RWPE2 (cell line): ENCODE measurements around the gene LDLRAD1.
"Not testable (repeated sequence)": the region's sequence is repeated elsewhere in the genome, so short reads cannot be mapped to it uniquely, and the experiment has no call there.

Experiments used
- ATAC-seq: fragments of 200-7000 bp; cut with Tn5 transposase; 3 replicates; pipeline ENCODE4 v1.9.1; 2021; ENCODE audit warnings: low read depth
- DNase-seq: peaks from one replicate; pipeline ENCODE4 v3.0.0-alpha.2; 2020; ENCODE audit warnings: low spot score
- H3K27ac ChIP-seq: fragments of 450-650 bp; 2 replicates; pipeline ENCODE4 v1.5.1; 2017; ENCODE audit warnings: mild to moderate bottlenecking; ENCODE audit not compliant: poor library complexity, severe bottlenecking
- H3K27me3 ChIP-seq: fragments of 250-450 bp; sonication (Bioruptor Pico); 2 replicates; pipeline ENCODE4 v1.5.1; 2021; ENCODE audit warnings: mild to moderate bottlenecking, moderate library complexity; ENCODE audit not compliant: insufficient read depth, poor library complexity, severe bottlenecking
- H3K36me3 ChIP-seq: fragments of 250-450 bp; sonication (Bioruptor Pico); 2 replicates; pipeline ENCODE4 v1.5.1; 2020; ENCODE audit warnings: low read depth, mild to moderate bottlenecking, moderate library complexity
- H3K4me1 ChIP-seq: fragments of 250-450 bp; sonication (Bioruptor Pico); 2 replicates; pipeline ENCODE4 v1.5.1; 2021; ENCODE audit warnings: mild to moderate bottlenecking, moderate library complexity; ENCODE audit not compliant: insufficient read depth, poor library complexity, severe bottlenecking
- H3K4me3 ChIP-seq: fragments of 250-450 bp; sonication (Bioruptor Pico); 2 replicates; pipeline ENCODE4 v1.5.1; 2021; ENCODE audit warnings: mild to moderate bottlenecking, moderate library complexity; ENCODE audit not compliant: severe bottlenecking
- H3K9me3 ChIP-seq: fragments of 250-450 bp; sonication (Bioruptor Pico); 2 replicates; pipeline ENCODE4 v1.5.1; 2021; ENCODE audit warnings: mild to moderate bottlenecking, moderate library complexity; ENCODE audit not compliant: severe bottlenecking
- CTCF ChIP-seq: fragments of 450-650 bp; IDR thresholded peaks from one replicate; pipeline ENCODE4 v1.5.1; 2017; ENCODE audit warnings: mild to moderate bottlenecking, moderate library complexity; ENCODE audit not compliant: poor library complexity, severe bottlenecking

LDLRAD1 gene

DNA sequence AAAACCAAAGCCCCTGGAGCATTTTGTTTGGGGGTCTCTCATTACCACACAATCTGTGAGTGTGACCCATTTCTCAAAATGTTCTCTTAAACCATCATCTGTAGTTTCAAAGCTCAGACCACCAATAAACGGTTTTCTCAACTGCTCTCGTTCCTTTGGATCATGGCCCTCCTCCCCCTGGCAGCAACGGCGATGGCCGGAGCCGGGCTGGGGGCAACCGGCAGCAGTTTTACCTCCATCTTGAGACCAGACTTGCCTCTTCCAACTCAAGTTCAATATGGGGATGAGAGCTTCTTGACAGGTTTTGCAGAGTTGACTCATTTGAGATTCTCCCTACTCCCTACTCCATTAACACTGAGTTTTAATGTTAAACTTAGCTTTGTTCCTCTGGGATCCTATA lies 42.1 kb downstream of the LDLRAD1 start:
- no peaks in the 10 kb centered on the region for H3K9me3 ChIP-seq
- H3K27ac ChIP-seq: no peak overlapping the region
- H3K4me3 ChIP-seq: no peak overlapping the region
- no peaks in the 10 kb centered on the region for H3K4me1 ChIP-seq
- peaks cover under 1% of the 10 kb centered on the region; the same call in 1 of the 2 replicates for H3K36me3 ChIP-seq
- TF ChIP-seq CTCF: no peak
- no peak for DNase-seq
- ATAC-seq: no peak
- H3K27me3 ChIP-seq: no peaks in the 10 kb centered on the region

DNA sequence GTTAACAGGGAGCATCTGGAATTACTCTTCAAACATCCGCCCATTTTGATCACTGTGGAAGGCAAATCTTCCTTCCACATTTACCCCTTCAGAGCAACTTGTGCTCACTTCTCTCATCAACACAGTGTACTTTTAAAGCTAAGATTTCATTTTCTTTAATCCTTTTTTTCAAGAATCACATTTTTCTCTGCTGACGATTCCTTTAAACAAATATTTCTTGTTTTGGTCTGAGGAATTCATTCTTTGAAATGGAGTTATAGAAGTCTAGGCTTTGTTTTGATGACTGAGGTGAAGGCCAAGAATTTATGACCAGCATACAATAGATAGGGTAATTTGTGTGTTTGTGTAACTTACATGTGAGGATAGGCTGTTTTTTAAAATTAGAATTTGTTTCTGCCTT lies 46.3 kb downstream of the LDLRAD1 start:
- ATAC-seq (no peak), DNase-seq (no peak)
- no peaks in the 10 kb centered on the region for H3K27me3 ChIP-seq
- H3K4me1 ChIP-seq: no peaks in the 10 kb centered on the region
- no peak for TF ChIP-seq CTCF
- H3K27ac ChIP-seq: no peak overlapping the region
- H3K36me3 ChIP-seq: peaks cover 39% of the 10 kb centered on the region
- H3K4me3 ChIP-seq: no peak overlapping the region
- no peaks in the 10 kb centered on the region for H3K9me3 ChIP-seq

- not testable (repeated sequence) for ATAC-seq, H3K27me3 ChIP-seq, H3K4me1 ChIP-seq, H3K9me3 ChIP-seq, H3K27ac ChIP-seq, H3K4me3 ChIP-seq, DNase-seq
- peaks cover 55% of the 10 kb centered on the region for H3K36me3 ChIP-seq
Measured at GRCh38 chr1:53969323-53969722, 48.7 kb downstream of the LDLRAD1 start.

DNA sequence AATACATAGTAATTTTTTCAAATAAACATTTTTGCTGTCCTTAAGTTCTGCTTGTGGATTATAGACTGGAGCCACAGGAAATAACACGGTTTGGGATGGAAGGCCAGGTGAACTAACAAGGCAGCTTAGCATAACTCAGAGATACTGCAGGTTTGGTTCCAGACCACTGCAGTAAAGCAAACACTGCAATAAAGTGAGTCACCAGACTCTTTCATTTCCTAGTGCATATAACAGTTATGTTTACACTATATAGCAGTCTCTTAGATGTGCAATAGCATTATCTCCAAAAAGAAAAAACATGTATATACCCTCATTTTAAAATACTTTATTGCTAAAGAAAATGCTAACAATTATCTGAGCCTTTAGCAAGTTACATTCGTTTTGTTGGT lies 49.9 kb downstream of the LDLRAD1 start:
- no peaks in the 10 kb centered on the region for H3K9me3 ChIP-seq
- H3K4me1 ChIP-seq: no peaks in the 10 kb centered on the region
- peak; percentile 51; the same call in 1 of the 3 replicates for ATAC-seq
- no peaks in the 10 kb centered on the region for H3K27me3 ChIP-seq
- DNase-seq: no peak
- TF ChIP-seq CTCF: no peak
- no peak overlapping the region for H3K4me3 ChIP-seq
- no peak overlapping the region for H3K27ac ChIP-seq
- H3K36me3 ChIP-seq: peaks cover 63% of the 10 kb centered on the region

DNA sequence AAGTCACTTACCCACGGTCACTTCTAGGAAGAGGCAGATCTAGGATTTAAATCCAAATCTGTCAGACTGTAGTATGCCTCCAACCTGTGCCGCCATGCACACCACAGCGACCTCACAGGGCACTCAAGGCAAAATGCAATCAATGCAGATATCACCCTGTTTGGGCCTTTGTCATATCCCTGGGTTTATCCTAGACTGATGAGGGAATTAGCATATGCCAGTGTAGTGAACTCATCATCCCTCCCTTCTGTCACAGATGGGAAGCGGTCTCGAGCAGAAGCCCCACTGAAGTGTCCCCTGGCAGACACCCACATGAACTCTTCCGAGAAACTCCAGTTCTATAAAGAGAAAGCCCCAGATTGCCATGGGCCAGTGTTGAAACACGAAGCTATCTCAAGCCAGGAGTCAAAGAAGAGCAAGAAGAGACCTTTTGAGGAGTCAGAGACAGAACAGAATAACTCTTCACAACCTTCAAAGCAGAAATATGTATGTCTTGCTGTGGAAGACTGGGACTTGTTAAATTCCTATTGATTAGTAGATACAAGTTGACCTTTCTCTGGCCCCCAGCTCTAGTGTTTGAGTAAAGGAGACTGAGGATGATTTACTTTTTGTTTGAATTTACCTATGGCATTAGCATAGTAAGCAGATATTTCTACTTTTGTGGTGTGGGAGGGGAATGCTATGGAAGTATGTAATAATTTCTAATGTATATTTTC lies 50.4 kb downstream of the LDLRAD1 start:
- H3K36me3 ChIP-seq: peaks cover 68% of the 10 kb centered on the region
- no peak for TF ChIP-seq CTCF
- H3K27ac ChIP-seq: no peak overlapping the region
- no peak overlapping the region for H3K4me3 ChIP-seq
- DNase-seq (no peak), ATAC-seq (no peak)
- no peaks in the 10 kb centered on the region for H3K9me3 ChIP-seq
- no peaks in the 10 kb centered on the region for H3K4me1 ChIP-seq
- H3K27me3 ChIP-seq: no peaks in the 10 kb centered on the region
